Memory B cell (primary cell): Measurements from ENCODE around the gene MROH2A.
A peak's percentile ranks its signal among the peaks of the same experiment; 100 is the strongest.
"Not testable (repeated sequence)": the region's sequence is repeated elsewhere in the genome, so short reads cannot be mapped to it uniquely, and the experiment has no call there.

Experiments used
- ATAC-seq: fragments of 150-1000 bp; cut with Tn5 transposase; 2 replicates; pipeline ENCODE4 v1.10.0; 2021; ENCODE audit warnings: low read depth, mild to moderate bottlenecking, moderate library complexity
- DNase-seq, 2 donors: peaks; one replicate each; pipeline ENCODE4 v3.0.0; 2022; ENCODE audit warnings: low spot score in 2 of 2
- H3K27ac Mint-ChIP-seq: one replicate; pipeline ENCODE4 v1.8.0; 2022; ENCODE audit warnings: mild to moderate bottlenecking, moderate library complexity, mixed read lengths
- H3K27me3 Mint-ChIP-seq: one replicate; pipeline ENCODE4 v1.8.0; 2022; ENCODE audit warnings: mixed read lengths
- H3K36me3 Mint-ChIP-seq: one replicate; pipeline ENCODE4 v1.8.0; 2022; ENCODE audit warnings: mild to moderate bottlenecking, mixed read lengths
- H3K4me1 Mint-ChIP-seq: one replicate; pipeline ENCODE4 v1.8.0; 2022; ENCODE audit warnings: mixed read lengths
- H3K4me3 Mint-ChIP-seq: one replicate; pipeline ENCODE4 v1.8.0; 2022; ENCODE audit warnings: mild to moderate bottlenecking, moderate library complexity, mixed read lengths
- H3K9me3 Mint-ChIP-seq: one replicate; pipeline ENCODE4 v1.8.0; 2022; ENCODE audit warnings: mixed read lengths

The MROH2A gene

DNA sequence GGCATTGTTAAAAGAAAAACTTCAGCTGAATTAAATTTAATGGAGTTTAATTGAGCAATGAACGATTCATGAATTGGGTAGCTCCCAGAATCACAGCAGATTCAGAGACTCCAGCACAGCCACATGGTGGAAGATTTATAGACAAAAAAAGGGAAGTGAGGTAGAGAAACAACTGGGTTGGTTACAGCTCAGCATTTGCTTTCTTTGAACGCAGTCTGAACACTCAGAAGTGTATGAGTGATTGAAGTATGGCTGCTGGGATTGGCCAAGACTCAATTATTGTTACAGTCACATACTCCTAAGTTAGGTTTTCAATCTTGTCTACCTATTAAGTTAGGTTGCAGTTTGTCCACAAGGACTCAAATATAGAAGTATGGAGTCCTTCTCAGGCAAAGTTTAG, 94.0 kb downstream of the MROH2A start:
- H3K27ac Mint-ChIP-seq, H3K27me3 Mint-ChIP-seq, H3K4me3 Mint-ChIP-seq, H3K4me1 Mint-ChIP-seq, DNase-seq, H3K36me3 Mint-ChIP-seq: not testable (repeated sequence)
- ATAC-seq: peak; percentile 74
- H3K9me3 Mint-ChIP-seq: peaks cover 12% of the 10 kb centered on the region

DNA sequence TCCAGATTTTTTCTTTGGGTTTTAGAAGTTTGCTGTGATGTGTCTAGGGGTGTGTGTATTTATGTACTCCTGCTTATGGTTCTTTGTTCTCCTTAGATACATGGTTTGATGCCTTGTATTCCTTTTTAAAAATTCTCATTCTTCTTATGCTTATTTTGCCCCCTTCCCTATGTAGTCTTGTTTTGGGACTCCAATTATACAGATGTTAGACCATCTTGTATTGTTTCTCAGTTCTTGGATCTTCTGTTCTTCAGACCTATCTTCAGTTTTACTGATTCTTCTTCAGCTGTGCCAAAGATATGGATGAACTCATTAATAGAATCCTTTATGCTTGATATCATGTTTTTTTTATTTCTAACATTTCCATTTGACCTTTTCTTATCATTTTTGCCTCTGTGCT, 104.2 kb downstream of the MROH2A start:
- Mint-ChIP-seq H3K4me3 (no peak overlapping the region), H3K9me3 (peaks cover 21% of the 10 kb centered on the region), H3K36me3 (peaks cover 4% of the 10 kb centered on the region), H3K4me1 (no peaks in the 10 kb centered on the region), H3K27ac (no peak overlapping the region), H3K27me3 (peaks cover 18% of the 10 kb centered on the region)
- ATAC-seq (no peak), DNase-seq (no peak)
